HEK293 (cell line): ENCODE data around the gene AMZ1.
"Not testable (repeated sequence)": the region's sequence is repeated elsewhere in the genome, so short reads cannot be mapped to it uniquely, and the experiment has no call there.

ENCODE experiments used
- CTCF ChIA-PET: fragments of 350-600 bp; formaldehyde crosslinking; extraction: SDS; loops from one replicate; lab custom pipeline; 2021; ENCODE audit warnings: antibody characterized with exemption; lab: Yijun Ruan, JAX
- POLR2A ChIA-PET: fragments of 300-600 bp; formaldehyde crosslinking; extraction: SDS; loops from one replicate; lab custom pipeline; 2020; ENCODE audit warnings: antibody characterized with exemption, inconsistent platforms; lab: Yijun Ruan, JAX
- H3K27ac ChIP-seq: fragments of 200-500 bp; sonication (Bioruptor generic); 2 replicates; pipeline ENCODE4 v1.5.1; 2014; ENCODE audit warnings: low read depth, low read length, control low read depth, inconsistent platforms; ENCODE audit errors: extremely low read depth
- H3K36me3 ChIP-seq, 2 experiments: fragments of 200-500 bp in 1 of 2; sonication (Bioruptor generic) in 1 of 2; 1 replicate in 1 of 2; 2 replicates in 1 of 2; pipeline ENCODE4 v1.5.1; 2014 to 2017; ENCODE audit warnings: inconsistent platforms in 2 of 2, low read length in 2 of 2; ENCODE audit not compliant: control insufficient read depth in 2 of 2, insufficient read depth in 1 of 2
- H3K4me1 ChIP-seq: fragments of 200-500 bp; sonication (Bioruptor generic); 2 replicates; pipeline ENCODE4 v1.5.1; 2014; ENCODE audit warnings: mild to moderate bottlenecking, low read length, inconsistent platforms; ENCODE audit not compliant: control insufficient read depth, insufficient read depth
- H3K4me3 ChIP-seq: 2 replicates; pipeline ENCODE4 v1.5.1; 2011; ENCODE audit warnings: low read depth, mild to moderate bottlenecking, control low read depth, low read length, moderate library complexity
- H3K9me3 ChIP-seq: fragments of 200-500 bp; sonication (Bioruptor generic); 2 replicates; pipeline ENCODE4 v1.5.1; 2014; ENCODE audit warnings: low read depth, low read length, inconsistent platforms; ENCODE audit not compliant: control insufficient read depth, insufficient read depth
- GLIS1 ChIP-seq: fragments of 450-650 bp; formaldehyde crosslinking; IDR thresholded peaks from 2 replicates; pipeline ENCODE4 v1.5.1; 2016; ENCODE audit warnings: missing biosample characterization, missing genetic modification characterization
- GLIS2 ChIP-seq: fragments of 450-650 bp; formaldehyde crosslinking; IDR thresholded peaks from 2 replicates; pipeline ENCODE4 v1.5.1; 2016; ENCODE audit warnings: missing biosample characterization, missing genetic modification characterization
- KLF8 ChIP-seq: fragments of 450-650 bp; formaldehyde crosslinking; IDR thresholded peaks from 2 replicates; pipeline ENCODE4 v1.5.1; 2016; ENCODE audit warnings: missing biosample characterization, missing genetic modification characterization
- TRIM28 ChIP-seq: IDR thresholded peaks from 2 replicates; pipeline ENCODE4 v1.6.1; 2011; ENCODE audit warnings: low read length, control low read depth, borderline replicate concordance
- ZBTB48 ChIP-seq: fragments of 450-650 bp; formaldehyde crosslinking; IDR thresholded peaks from 2 replicates; pipeline ENCODE4 v1.5.1; 2016; ENCODE audit warnings: missing biosample characterization, missing genetic modification characterization
- ZBTB7A ChIP-seq: fragments of 450-650 bp; formaldehyde crosslinking; IDR thresholded peaks from 2 replicates; pipeline ENCODE4 v1.5.1; 2016; ENCODE audit warnings: low read depth, missing biosample characterization, missing genetic modification characterization
- ZBTB8A ChIP-seq: fragments of 450-650 bp; formaldehyde crosslinking; IDR thresholded peaks from 2 replicates; pipeline ENCODE4 v1.5.1; 2016; ENCODE audit warnings: missing biosample characterization, missing genetic modification characterization
- ZFHX2 ChIP-seq: fragments of 450-650 bp; formaldehyde crosslinking; conservative IDR thresholded peaks from 2 replicates; pipeline ENCODE4 v1.5.1; 2016; ENCODE audit warnings: missing biosample characterization, missing genetic modification characterization
- ZFP41 ChIP-seq: fragments of 450-650 bp; formaldehyde crosslinking; IDR thresholded peaks from 2 replicates; pipeline ENCODE4 v1.5.1; 2016; ENCODE audit warnings: missing biosample characterization, missing genetic modification characterization, borderline replicate concordance
- ZIC2 ChIP-seq: fragments of 450-650 bp; formaldehyde crosslinking; IDR thresholded peaks from 2 replicates; pipeline ENCODE4 v1.5.1; 2016; ENCODE audit warnings: missing biosample characterization, missing genetic modification characterization
- ZNF155 ChIP-seq: fragments of 450-650 bp; formaldehyde crosslinking; IDR thresholded peaks from 2 replicates; pipeline ENCODE4 v1.5.1; 2016; ENCODE audit warnings: missing biosample characterization, missing genetic modification characterization
- ZNF18 ChIP-seq: fragments of 450-650 bp; formaldehyde crosslinking; IDR thresholded peaks from 2 replicates; pipeline ENCODE4 v1.5.1; 2016; ENCODE audit warnings: missing biosample characterization, missing genetic modification characterization
- ZNF211 ChIP-seq: fragments of 450-650 bp; formaldehyde crosslinking; IDR thresholded peaks from 2 replicates; pipeline ENCODE4 v1.5.1; 2016; ENCODE audit warnings: low read depth, missing biosample characterization, missing genetic modification characterization
- ZNF221 ChIP-seq: fragments of 450-650 bp; formaldehyde crosslinking; IDR thresholded peaks from 2 replicates; pipeline ENCODE4 v1.5.1; 2017; ENCODE audit warnings: missing biosample characterization, missing genetic modification characterization, borderline replicate concordance
- ZNF274 ChIP-seq, 2 experiments: fragments of 200-500 bp in 1 of 2; fragments of 450-650 bp in 1 of 2; sonication (Bioruptor generic) in 1 of 2; formaldehyde crosslinking in 1 of 2; IDR thresholded peaks; 2 replicates each; pipeline versions ENCODE4 v1.5.1 to v1.6.1; 2014 to 2016; ENCODE audit warnings: borderline replicate concordance in 1 of 2, inconsistent platforms in 1 of 2, low read length in 1 of 2, missing biosample characterization in 1 of 2, missing genetic modification characterization in 1 of 2
- ZNF324 ChIP-seq: fragments of 450-650 bp; formaldehyde crosslinking; IDR thresholded peaks from 2 replicates; pipeline ENCODE4 v1.5.1; 2016; ENCODE audit warnings: missing biosample characterization, missing genetic modification characterization
- ZNF37A ChIP-seq: fragments of 450-650 bp; IDR thresholded peaks from 2 replicates; pipeline ENCODE4 v1.5.1; 2018; ENCODE audit warnings: missing biosample characterization, missing genetic modification characterization
- ZNF416 ChIP-seq: fragments of 450-650 bp; formaldehyde crosslinking; IDR thresholded peaks from 2 replicates; pipeline ENCODE4 v1.5.1; 2016; ENCODE audit warnings: missing biosample characterization, missing genetic modification characterization
- ZNF423 ChIP-seq: fragments of 450-650 bp; formaldehyde crosslinking; IDR thresholded peaks from 2 replicates; pipeline ENCODE4 v1.5.1; 2016; ENCODE audit warnings: missing biosample characterization, missing genetic modification characterization
- ZNF510 ChIP-seq: fragments of 450-650 bp; formaldehyde crosslinking; IDR thresholded peaks from 2 replicates; pipeline ENCODE4 v1.5.1; 2018; ENCODE audit warnings: mild to moderate bottlenecking, missing genetic modification characterization, missing biosample characterization; ENCODE audit not compliant: insufficient replicate concordance
- ZNF585B ChIP-seq: fragments of 450-650 bp; formaldehyde crosslinking; IDR thresholded peaks from 2 replicates; pipeline ENCODE4 v1.5.1; 2016; ENCODE audit warnings: missing biosample characterization, missing genetic modification characterization
- ZNF621 ChIP-seq: fragments of 450-650 bp; formaldehyde crosslinking; IDR thresholded peaks from 2 replicates; pipeline ENCODE4 v1.5.1; 2017; ENCODE audit warnings: missing biosample characterization, missing genetic modification characterization
- ZNF623 ChIP-seq: fragments of 450-650 bp; formaldehyde crosslinking; IDR thresholded peaks from 2 replicates; pipeline ENCODE4 v1.5.1; 2016; ENCODE audit warnings: missing biosample characterization, missing genetic modification characterization
- ZNF704 ChIP-seq: fragments of 450-650 bp; formaldehyde crosslinking; IDR thresholded peaks from 2 replicates; pipeline ENCODE4 v1.5.1; 2016; ENCODE audit warnings: missing biosample characterization, missing genetic modification characterization
- ZNF776 ChIP-seq: fragments of 450-650 bp; formaldehyde crosslinking; IDR thresholded peaks from 2 replicates; pipeline ENCODE4 v1.5.0; 2017; ENCODE audit warnings: missing biosample characterization, missing genetic modification characterization, borderline replicate concordance
- TF ChIP-seq, protein P1 (sequence below): fragments of 450-650 bp; IDR thresholded peaks from 2 replicates; pipeline ENCODE4 v1.5.1; 2018; ENCODE audit warnings: missing biosample characterization, missing genetic modification characterization

AMZ1 gene

DNA sequence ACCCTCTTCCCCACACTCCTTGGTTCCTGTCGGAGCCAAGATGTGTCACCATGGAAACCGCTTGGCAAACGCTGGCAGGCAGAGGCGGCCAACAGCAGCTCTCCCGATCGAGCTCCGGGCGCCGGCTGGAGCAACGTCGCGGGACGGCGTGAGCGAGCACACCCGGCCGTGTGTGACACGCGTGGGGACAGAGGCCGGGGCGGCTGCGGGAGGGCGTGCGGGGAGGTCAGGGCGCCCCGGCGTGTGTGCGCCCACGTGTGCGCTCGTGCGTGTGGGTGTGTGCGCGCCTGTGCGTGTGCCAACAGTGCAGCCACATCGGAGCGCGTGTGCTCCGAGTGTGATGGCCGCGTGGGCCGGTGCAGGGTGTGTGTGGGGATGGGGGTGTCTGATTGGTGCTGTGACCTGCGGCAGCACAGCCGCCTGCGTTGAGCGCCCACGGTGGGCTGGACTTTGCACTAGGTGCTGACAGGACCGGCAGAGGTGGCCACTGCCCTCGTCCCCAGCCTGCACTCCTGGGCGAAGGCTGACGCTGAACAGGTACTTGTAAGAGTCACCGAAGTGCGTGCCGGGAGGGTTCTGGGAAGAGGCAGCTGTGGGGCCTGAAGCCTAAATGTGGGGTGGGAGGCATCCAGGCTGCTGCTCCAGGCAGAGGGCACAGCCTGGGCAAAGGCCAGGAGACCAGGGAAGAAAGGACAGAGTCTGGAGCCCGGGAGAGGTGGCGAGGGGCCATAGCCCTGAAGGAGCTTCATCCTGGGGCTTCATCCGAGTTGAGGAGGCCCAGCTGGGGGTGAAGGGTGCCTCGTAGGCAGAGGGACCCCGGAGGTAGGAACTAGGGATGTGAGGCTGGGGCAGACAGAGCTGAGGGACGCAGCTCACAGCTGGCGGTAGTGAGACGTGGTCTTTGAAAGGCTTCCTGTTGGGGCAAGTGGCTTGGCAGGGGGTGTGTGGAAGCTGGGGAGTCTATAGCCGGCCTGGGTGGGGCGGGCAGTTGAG, 8.6 kb upstream of the AMZ1 start:
- H3K4me3 ChIP-seq, H3K27ac ChIP-seq, H3K4me1 ChIP-seq, POLR2A ChIA-PET, H3K36me3 ChIP-seq, H3K9me3 ChIP-seq: not testable (repeated sequence)
- TF ChIP-seq ZFHX2 (peak; percentile 38; the same call in 1 of the 2 replicates), ZIC2 (tag by site-specific recombination) (peak; percentile 49), GLIS2 (tag by site-specific recombination) (peak; percentile 34; the same call in 1 of the 2 replicates), GLIS1 (tag by site-specific recombination) (peak; percentile 20; the same call in 1 of the 2 replicates)
- CTCF ChIA-PET, result interaction anchor here (0.6 to 5.8 kb wide), 8 partner anchors 8 to 1095 kb away, joined by 3 to 27 read pairs (median 4); no protein-coding TSS in a partner anchor

DNA sequence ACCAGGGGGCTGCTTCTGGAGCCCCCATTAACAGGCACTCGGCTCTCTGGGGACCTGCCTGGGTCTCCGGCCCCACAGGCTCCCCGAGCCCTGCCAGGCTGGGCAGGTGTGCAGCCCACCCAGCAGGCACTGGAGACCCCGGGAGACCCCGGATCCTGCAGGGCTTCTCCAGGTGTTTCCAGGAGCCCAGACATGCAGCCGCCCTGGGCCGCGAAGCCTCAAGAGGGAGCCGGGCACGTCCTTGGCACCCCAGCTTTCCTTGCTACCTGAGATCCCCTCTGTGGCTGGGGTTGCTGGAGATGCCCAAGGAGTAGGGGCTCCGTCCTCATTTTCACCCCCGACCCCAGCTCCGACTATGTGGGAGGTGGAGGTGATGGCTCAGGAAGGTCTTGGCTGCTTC, 7.7 kb upstream of the AMZ1 start:
- Histone ChIP-seq H3K4me3 (no peak overlapping the region), H3K27ac (no peak overlapping the region), H3K9me3 (no peaks in the 10 kb centered on the region), H3K4me1 (no peaks in the 10 kb centered on the region), H3K36me3 (no peaks in the 10 kb centered on the region)
- no peak for TF ChIP-seq ZNF423
- no peak for TF ChIP-seq ZNF623
- no peak for TF ChIP-seq ZNF704 (tag by site-specific recombination)
- TF ChIP-seq, protein P1, sequence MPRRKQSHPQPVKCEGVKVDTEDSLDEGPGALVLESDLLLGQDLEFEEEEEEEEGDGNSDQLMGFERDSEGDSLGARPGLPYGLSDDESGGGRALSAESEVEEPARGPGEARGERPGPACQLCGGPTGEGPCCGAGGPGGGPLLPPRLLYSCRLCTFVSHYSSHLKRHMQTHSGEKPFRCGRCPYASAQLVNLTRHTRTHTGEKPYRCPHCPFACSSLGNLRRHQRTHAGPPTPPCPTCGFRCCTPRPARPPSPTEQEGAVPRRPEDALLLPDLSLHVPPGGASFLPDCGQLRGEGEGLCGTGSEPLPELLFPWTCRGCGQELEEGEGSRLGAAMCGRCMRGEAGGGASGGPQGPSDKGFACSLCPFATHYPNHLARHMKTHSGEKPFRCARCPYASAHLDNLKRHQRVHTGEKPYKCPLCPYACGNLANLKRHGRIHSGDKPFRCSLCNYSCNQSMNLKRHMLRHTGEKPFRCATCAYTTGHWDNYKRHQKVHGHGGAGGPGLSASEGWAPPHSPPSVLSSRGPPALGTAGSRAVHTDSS (tag by site-specific recombination), result no peak
- TF ChIP-seq GLIS2 (tag by site-specific recombination), result no peak
- no peak for TF ChIP-seq ZNF510 (tag by site-specific recombination)
- TF ChIP-seq ZBTB7A (tag by site-specific recombination), result no peak
- no peak for TF ChIP-seq ZNF37A (tag by site-specific recombination)
- no peak for TF ChIP-seq ZNF155 (tag by site-specific recombination)
- CTCF ChIA-PET, result interaction anchor here (0.6 to 5.8 kb wide), 13 partner anchors 9 to 1096 kb away, joined by 3 to 27 read pairs (median 4); no protein-coding TSS in a partner anchor
- POLR2A ChIA-PET, result no interaction called here

GRCh38 chr7:2680792-2681490, 7.1 kb upstream of the AMZ1 start:
- Histone ChIP-seq H3K4me1 (no peaks in the 10 kb centered on the region), H3K4me3 (no peak overlapping the region), H3K36me3 (no peaks in the 10 kb centered on the region), H3K9me3 (no peaks in the 10 kb centered on the region), H3K27ac (no peak overlapping the region)
- ChIA-PET CTCF (interaction anchor here (0.6 to 5.8 kb wide), 13 partner anchors 10 to 230 kb away, joined by 3 to 27 read pairs (median 3); no protein-coding TSS in a partner anchor), POLR2A (no interaction called here)
- TF ChIP-seq ZNF274 (IDR thresholded peaks at IDR 0.05; ENCODE audit: low read length), result no peak
- no peak for TF ChIP-seq ZNF274 (tag by site-specific recombination; IDR thresholded peaks at IDR 0.05; ENCODE audit: borderline replicate concordance)
- TF ChIP-seq ZNF221 (tag by site-specific recombination), result no peak
- no peak for TF ChIP-seq ZNF18 (tag by site-specific recombination)
- TF ChIP-seq ZNF621 (tag by site-specific recombination), result no peak
- TF ChIP-seq KLF8 (tag by site-specific recombination), result no peak
- peak; percentile 79; the same call in 1 of the 2 replicates for TF ChIP-seq ZNF776
- TF ChIP-seq TRIM28, result no peak
- no peak for TF ChIP-seq ZBTB8A (tag by site-specific recombination)
- TF ChIP-seq ZNF416, result no peak
- no peak for TF ChIP-seq ZNF585B
- no peak for TF ChIP-seq ZNF324 (tag by site-specific recombination)
- TF ChIP-seq ZBTB48 (tag by site-specific recombination), result no peak
- TF ChIP-seq ZFP41 (tag by site-specific recombination), result no peak
- TF ChIP-seq ZNF211 (tag by site-specific recombination), result no peak
